B cell (primary cell): ENCODE results near the gene FAM217A. TPM values are rescaled to one million over a fixed set of nuclear protein-coding genes. Genes with fewer than 3 reads are reported as not detected.

Experiments used
- ATAC-seq: fragments of 200-7000 bp; cut with Tn5 transposase; one replicate; pipeline ENCODE4 v1.10.0; 2021; ENCODE audit warnings: low read depth, mild to moderate bottlenecking, moderate number of reproducible peaks, moderate library complexity
- CTCF ChIA-PET: fragments of 350-600 bp; sonication (Branson Sonifier 250); formaldehyde crosslinking; loops from one replicate; lab custom pipeline; 2021; ENCODE audit warnings: antibody characterized with exemption, inconsistent platforms; lab: Charles Lee
- POLR2A ChIA-PET: fragments of 350-600 bp; sonication (Branson Sonifier 250); formaldehyde crosslinking; loops from one replicate; lab custom pipeline; 2021; ENCODE audit warnings: antibody characterized with exemption; lab: Charles Lee
- DNase-seq: peaks from one replicate; pipeline ENCODE4 v3.0.0; 2013
- H2AFZ ChIP-seq: 2 replicates; pipeline ENCODE4 v1.6.1; 2012; ENCODE audit warnings: mild to moderate bottlenecking, low read depth, low read length; ENCODE audit not compliant: insufficient read depth, poor library complexity, severe bottlenecking
- H3K27ac ChIP-seq, 2 donors: 1 replicate in 1 of 2; 2 replicates in 1 of 2; pipeline ENCODE4 v1.5.1; 2012 to 2013; ENCODE audit warnings: low read length in 2 of 2, mild to moderate bottlenecking in 2 of 2, moderate library complexity in 1 of 2
- H3K27me3 ChIP-seq, 4 experiments: fragments of 200-600 bp in 1 of 4; sonication (generic) in 1 of 4; replicated peaks in 1 of 4; 1 replicate in 2 of 4; 2 replicates in 2 of 4; pipeline versions ENCODE4 v1.6.1 to v1.7.0; 2013 to 2016; ENCODE audit warnings: low read length in 3 of 4, mild to moderate bottlenecking in 2 of 4, mixed read lengths in 1 of 4, moderate library complexity in 1 of 4; ENCODE audit not compliant: insufficient read depth in 4 of 4, control insufficient read depth in 3 of 4; ENCODE audit errors: control extremely low read depth in 1 of 4
- H3K36me3 ChIP-seq, 2 experiments: replicated peaks in 1 of 2; 1 replicate in 1 of 2; 2 replicates in 1 of 2; pipeline versions ENCODE4 v1.6.1 to v1.7.1; 2013; ENCODE audit warnings: low read length in 1 of 2; ENCODE audit not compliant: insufficient read depth in 2 of 2, control insufficient read depth in 1 of 2; ENCODE audit errors: control extremely low read depth in 1 of 2, extremely low read depth in 1 of 2
- H3K4me1 ChIP-seq, 2 donors: fragments of 200-600 bp in 1 of 2; sonication (generic) in 1 of 2; 1 replicate in 1 of 2; 2 replicates in 1 of 2; pipeline versions ENCODE4 v1.5.1 to v1.6.1; 2013 to 2017; ENCODE audit warnings: low read length in 2 of 2; ENCODE audit not compliant: control insufficient read depth in 2 of 2, insufficient read depth in 2 of 2
- H3K4me2 ChIP-seq: replicated peaks from 2 replicates; pipeline ENCODE3; 2012; ENCODE audit warnings: mild to moderate bottlenecking, low read depth, low read length; ENCODE audit not compliant: poor library complexity, severe bottlenecking
- H3K4me3 ChIP-seq, 5 experiments: fragments of 200-600 bp in 1 of 5; sonication (generic) in 1 of 5; 1 replicate in 3 of 5; 2 replicates in 2 of 5; pipeline versions ENCODE4 v1.5.1 to v1.7.0; 2011 to 2016; ENCODE audit warnings: low read length in 4 of 5, mild to moderate bottlenecking in 4 of 5, low read depth in 2 of 5, control low read depth in 1 of 5, moderate library complexity in 1 of 5; ENCODE audit not compliant: insufficient read depth in 1 of 5; ENCODE audit errors: control extremely low read depth in 1 of 5, extremely low read depth in 1 of 5
- H3K79me2 ChIP-seq: fragments of 200-600 bp; sonication (generic); one replicate; pipeline ENCODE4 v1.6.0; 2016; ENCODE audit warnings: low read length; ENCODE audit not compliant: control insufficient read depth, insufficient read depth
- H3K9ac ChIP-seq: fragments of 200-600 bp; sonication (generic); 2 replicates; pipeline ENCODE4 v1.6.1; 2017; ENCODE audit warnings: mild to moderate bottlenecking, low read length, moderate library complexity
- H3K9me3 ChIP-seq, 3 donors: one replicate each; pipeline versions ENCODE4 v1.6.1 to v1.7.1; 2013; ENCODE audit warnings: low read length in 2 of 3; ENCODE audit not compliant: control insufficient read depth in 2 of 3, insufficient read depth in 1 of 3; ENCODE audit errors: control extremely low read depth in 1 of 3
- H4K20me1 ChIP-seq: 2 replicates; pipeline ENCODE4 v1.6.0; 2012; ENCODE audit warnings: mild to moderate bottlenecking, low read length; ENCODE audit not compliant: insufficient read depth, control insufficient read depth, poor library complexity, severe bottlenecking
- H3K27ac Mint-ChIP-seq: one replicate; pipeline ENCODE4 v1.8.0; 2021; ENCODE audit warnings: mixed read lengths
- H3K27me3 Mint-ChIP-seq: one replicate; pipeline ENCODE4 v1.8.0; 2021; ENCODE audit warnings: mixed read lengths
- H3K4me1 Mint-ChIP-seq: one replicate; pipeline ENCODE4 v1.8.0; 2021; ENCODE audit warnings: mixed read lengths
- H3K4me3 Mint-ChIP-seq: one replicate; pipeline ENCODE4 v1.8.0; 2021; ENCODE audit warnings: mixed read lengths
- H3K9me3 Mint-ChIP-seq: one replicate; pipeline ENCODE4 v1.8.0; 2022; ENCODE audit warnings: mixed read lengths; ENCODE audit not compliant: insufficient read depth
- CTCF ChIP-seq: fragments of 200-600 bp; IDR thresholded peaks from one replicate; pipeline ENCODE4 v1.8.0; 2022; ENCODE audit warnings: antibody characterized with exemption, mild to moderate bottlenecking
- EZH2 ChIP-seq: IDR thresholded peaks from 2 replicates; pipeline ENCODE4 v1.6.1; 2012; ENCODE audit warnings: borderline replicate concordance, low read depth, mild to moderate bottlenecking, moderate library complexity, low read length; ENCODE audit not compliant: insufficient read depth, poor library complexity, severe bottlenecking
- WGBS: methylation state at CpG from one replicate; pipeline ENCODE4 v1.1.5; 2013; ENCODE audit warnings: missing lambda C conversion rate; ENCODE audit not compliant: insufficient coverage; 5-methylcytosine and 5-hydroxymethylcytosine counted together
- intact Hi-C: fragments of 100-400 bp; cut with micrococcal nuclease; formaldehyde crosslinking; loops from one replicate; pipeline ENCODE4 v1.10.0; 2022
- polyA plus RNA-seq: library from polyadenylated mRNA; depleted of rRNA; stranded (reverse); fragments of >200 nt; gene quantifications from 2 replicates; pipeline ENCODE4 v1.2.3, GENCODE V29; 2012
- total RNA-seq, 2 donors: library from RNA; stranded (reverse); fragments of 120-200 nt in 1 of 2; gene quantifications; 1 replicate in 1 of 2; 2 replicates in 1 of 2; pipeline versions ENCODE4 v1.2.3 to v1.2.4, GENCODE V29; 2013 to 2022

The FAM217A gene
- total and polyA plus RNA-seq, 2 donors (not counting 1 experiment from before 2014, with no cell fraction given): not detected

GRCh38 chr6:4074478-4075235 lies 4.3 kb downstream of the FAM217A start:
- H3K27me3 ChIP-seq: peaks cover 0 to 5% (median 1%) of the 10 kb centered on the region in 4 experiments
- TF ChIP-seq EZH2: no peak
- TF ChIP-seq CTCF: no peak
- H2AFZ ChIP-seq: no peak overlapping the region
- Mint-ChIP-seq H3K27ac (no peak overlapping the region), H3K4me3 (no peak overlapping the region), H3K27me3 (peaks cover 22% of the 10 kb centered on the region), H3K9me3 (no peaks in the 10 kb centered on the region), H3K4me1 (no peaks in the 10 kb centered on the region)
- H3K4me1 ChIP-seq: no peaks in the 10 kb centered on the region
- no peak overlapping the region for H3K27ac ChIP-seq
- no peak overlapping the region for H3K4me2 ChIP-seq
- CTCF ChIA-PET: no interaction called here
- H3K4me3 ChIP-seq: no peak overlapping the region
- DNase-seq (no peak), ATAC-seq (no peak)
- POLR2A ChIA-PET: no interaction called here
- no peak overlapping the region for H3K9ac ChIP-seq
- no peaks in the 10 kb centered on the region for H3K79me2 ChIP-seq
- H3K9me3 ChIP-seq: no peaks in the 10 kb centered on the region
- no peaks in the 10 kb centered on the region for H4K20me1 ChIP-seq
- no peaks in the 10 kb centered on the region for H3K36me3 ChIP-seq
- intact Hi-C loops: no loop called here
- WGBS: 100% methylated on average over 1 of the region's 6 CpGs

GRCh38 chr6:4071330-4071729 lies 7.6 kb downstream of the FAM217A start:
- H2AFZ ChIP-seq: no peak overlapping the region
- Mint-ChIP-seq H3K27me3 (peaks cover 6% of the 10 kb centered on the region), H3K4me1 (no peaks in the 10 kb centered on the region), H3K9me3 (no peaks in the 10 kb centered on the region), H3K4me3 (no peak overlapping the region), H3K27ac (no peak overlapping the region)
- no peaks in the 10 kb centered on the region for H3K36me3 ChIP-seq
- H3K27me3 ChIP-seq: no peaks in the 10 kb centered on the region
- ATAC-seq (no peak), DNase-seq (no peak)
- H3K4me2 ChIP-seq: no peak overlapping the region
- no peaks in the 10 kb centered on the region for H3K9me3 ChIP-seq
- no peak overlapping the region for H3K9ac ChIP-seq
- no peaks in the 10 kb centered on the region for H3K4me1 ChIP-seq
- H3K27ac ChIP-seq: no peak overlapping the region
- H3K79me2 ChIP-seq: no peaks in the 10 kb centered on the region
- TF ChIP-seq EZH2 (no peak), CTCF (no peak)
- POLR2A ChIA-PET: no interaction called here
- H4K20me1 ChIP-seq: no peaks in the 10 kb centered on the region
- intact Hi-C loops: no loop called here
- WGBS: 80% methylated on average over 3 of the region's 4 CpGs
- H3K4me3 ChIP-seq: no peak overlapping the region
- CTCF ChIA-PET: interaction anchor here (0.6 kb wide), 1 partner anchor 778 kb away, joined by 3 read pairs; no protein-coding TSS in a partner anchor
